GM19351 (cell line): Measurements from ENCODE around the gene DUXB.

ENCODE experiments used
- ATAC-seq: cut with Tn5 transposase; IDR thresholded peaks from one replicate; pipeline ENCODE4 v1.9.1; 2021; ENCODE audit warnings: mild to moderate bottlenecking, moderate library complexity; ENCODE audit not compliant: unreplicated experiment

The DUXB gene

GRCh38 chr16:75660726-75661302, 40.4 kb downstream of the DUXB start:
- no peak for ATAC-seq

GRCh38 chr16:75660321-75660720, 40.9 kb downstream of the DUXB start:
- no peak for ATAC-seq

- ATAC-seq, result no peak
These were observed 43.1 kb downstream of the DUXB start for GRCh38 chr16:75658175-75658574.

GRCh38 chr16:75653922-75654321, 47.3 kb downstream of the DUXB start:
- no peak for ATAC-seq

- peak; percentile 34 for ATAC-seq
These were observed 52.8 kb downstream of the DUXB start for GRCh38 chr16:75648265-75649076.

- peak; percentile 80 for ATAC-seq
These were observed 53.6 kb downstream of the DUXB start, which contains the start of the genes KARS1 and TERF2IP for GRCh38 chr16:75647492-75648264. TSS of gene KARS1 (minus strand) at chr16:75647665. CDS start at chr16:75647639, 26 bp downstream. TSS of gene TERF2IP (plus strand) at chr16:75647773. CDS start at chr16:75647883, 110 bp downstream.

GRCh38 chr16:75647112-75647491, 54.2 kb downstream of the DUXB start:
- ATAC-seq, result peak; percentile 15

- no peak for ATAC-seq
These were observed 56.8 kb downstream of the DUXB start for GRCh38 chr16:75644240-75645012.
